OCI-LY7 (cell line): ENCODE results near the gene CDCA4. TPM values are rescaled to one million over a fixed set of nuclear protein-coding genes. Genes with fewer than 3 reads are reported as not detected.

Experiments used
- BruUV-seq: library from RNA; stranded (reverse); fragments of 400-500 nt; replicated peaks from 2 replicates; lab custom pipeline; 2021; lab: Mats Ljungman, UMichigan
- CTCF ChIA-PET: fragments of 300-600 bp; sonication (Branson Sonifier 250); formaldehyde crosslinking; loops from one replicate; lab custom pipeline; 2022; ENCODE audit warnings: antibody characterized with exemption; ENCODE audit not compliant: unreplicated experiment; lab: Charles Lee
- POLR2A ChIA-PET: fragments of 300-600 bp; sonication (Branson Sonifier 250); formaldehyde crosslinking; loops from one replicate; lab custom pipeline; 2022; ENCODE audit warnings: antibody characterized with exemption; lab: Charles Lee
- DNase-seq: peaks from one replicate; pipeline ENCODE4 v3.0.0-alpha.2; 2015; ENCODE audit warnings: low spot score
- H2AFZ ChIP-seq: fragments of 200-600 bp; sonication (generic), shearing (Covaris generic); 2 replicates; pipeline ENCODE4 v1.6.1; 2014; ENCODE audit warnings: mild to moderate bottlenecking, antibody characterized with exemption, low read length, moderate library complexity
- H3K27ac ChIP-seq: fragments of 200-600 bp; sonication (generic); 2 replicates; pipeline ENCODE4 v1.5.1; 2014; ENCODE audit warnings: mixed run types, low read depth, mild to moderate bottlenecking, moderate library complexity, low read length, inconsistent platforms; ENCODE audit not compliant: poor library complexity, severe bottlenecking
- H3K36me3 ChIP-seq: fragments of 200-600 bp; sonication (generic); 2 replicates; pipeline ENCODE4 v1.6.1; 2014; ENCODE audit warnings: mild to moderate bottlenecking, antibody characterized with exemption, low read length, moderate library complexity, mixed read lengths; ENCODE audit not compliant: insufficient read depth
- H3K4me1 ChIP-seq: fragments of 200-600 bp; sonication (generic); 2 replicates; pipeline ENCODE4 v1.5.1; 2014; ENCODE audit warnings: mild to moderate bottlenecking, low read length; ENCODE audit not compliant: insufficient read depth, poor library complexity, severe bottlenecking
- H3K4me2 ChIP-seq: fragments of 200-600 bp; sonication (generic); 2 replicates; pipeline ENCODE4 v1.6.1; 2014; ENCODE audit warnings: mild to moderate bottlenecking, low read length
- H3K4me3 ChIP-seq: fragments of 200-600 bp; sonication (generic); 2 replicates; pipeline ENCODE4 v1.5.1; 2014; ENCODE audit warnings: mild to moderate bottlenecking, low read depth, low read length; ENCODE audit not compliant: poor library complexity, severe bottlenecking
- H3K79me2 ChIP-seq: fragments of 200-600 bp; sonication (generic); 2 replicates; pipeline ENCODE4 v1.6.1; 2016; ENCODE audit warnings: low read depth, mild to moderate bottlenecking, low read length, moderate library complexity, mixed read lengths; ENCODE audit not compliant: insufficient read depth
- H3K9me2 ChIP-seq: fragments of 200-600 bp; sonication (generic); 2 replicates; pipeline ENCODE4 v1.6.1; 2016; ENCODE audit warnings: mild to moderate bottlenecking, low read length, mixed read lengths; ENCODE audit not compliant: insufficient read depth
- H3K9me3 ChIP-seq: fragments of 200-600 bp; sonication (generic); 2 replicates; pipeline ENCODE4 v1.6.1; 2014; ENCODE audit warnings: mild to moderate bottlenecking, mixed run types, low read length, mixed read lengths
- H4K20me1 ChIP-seq: fragments of 200-600 bp; sonication (generic); 2 replicates; pipeline ENCODE4 v1.6.1; 2014; ENCODE audit warnings: mild to moderate bottlenecking, antibody characterized with exemption, low read length, moderate library complexity, mixed read lengths; ENCODE audit not compliant: insufficient read depth
- CTCF ChIP-seq: fragments of 200-600 bp; sonication (generic); conservative IDR thresholded peaks from 2 replicates; pipeline ENCODE4 v1.5.1; 2014; ENCODE audit warnings: mild to moderate bottlenecking, antibody characterized with exemption, low read length, moderate library complexity, mixed read lengths
- EZH2phosphoT487 ChIP-seq: fragments of 200-600 bp; sonication (generic); IDR thresholded peaks from 2 replicates; pipeline ENCODE4 v1.6.1; 2018; ENCODE audit warnings: low read depth, borderline replicate concordance, mild to moderate bottlenecking, mixed run types, antibody characterized with exemption, low read length, moderate library complexity, mixed read lengths
- intact Hi-C: fragments of 100-400 bp; cut with micrococcal nuclease; formaldehyde crosslinking; loops from one replicate; pipeline ENCODE4 v1.10.0; 2022; ENCODE audit not compliant: unreplicated experiment
- total RNA-seq, 2 experiments: library from RNA; depleted of rRNA in 1 of 2; stranded (reverse); fragments of >200 nt in 1 of 2; shearing (Covaris generic) in 1 of 2; gene quantifications; 2 replicates each; pipeline ENCODE4 v1.2.3, GENCODE V29; 2014 to 2022

Gene CDCA4
- total RNA-seq, 2 experiments from 2014 or later, result 74.0 to 109 TPM

DNA sequence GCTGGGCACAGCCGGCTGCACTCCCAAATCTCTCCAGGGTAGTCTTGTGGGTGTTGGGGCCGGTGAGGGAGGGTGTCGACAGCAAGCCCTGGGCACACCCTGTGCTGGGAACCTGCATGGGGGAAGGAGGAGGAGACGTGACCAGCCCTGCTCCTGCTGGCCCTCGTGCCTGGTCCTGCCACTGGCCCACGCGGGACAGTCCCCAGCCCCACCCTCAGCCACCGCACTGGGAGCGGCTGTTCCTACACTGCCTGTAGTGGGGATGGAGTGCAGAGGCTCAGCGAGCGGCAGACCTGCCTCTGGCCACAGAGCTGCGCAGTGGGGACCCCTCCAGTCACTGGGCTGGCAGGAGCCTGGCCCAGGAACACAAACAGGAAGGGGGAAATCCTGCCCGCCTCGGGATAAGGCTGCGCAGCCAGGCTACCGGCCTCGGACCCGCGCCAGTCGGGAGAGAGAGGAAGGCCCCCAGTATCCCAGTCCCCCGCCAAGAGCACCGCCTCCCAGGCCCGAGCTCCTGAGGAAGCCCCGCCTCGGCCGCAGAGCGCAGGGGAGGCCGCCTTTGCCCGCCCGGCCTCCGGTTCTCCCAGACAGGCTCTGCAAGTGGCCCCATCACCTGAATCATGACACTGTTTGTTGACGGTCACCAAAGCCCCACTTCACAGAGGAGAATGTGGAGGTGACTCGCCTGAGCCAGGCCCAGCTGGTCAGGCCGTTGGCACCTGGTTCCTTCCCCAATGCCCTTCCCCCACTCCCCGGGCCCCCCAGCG is 53.3 kb downstream of the CDCA4 start:
- peak overlapping the region; percentile 16; the same call in 1 of the 2 replicates for H2AFZ ChIP-seq
- intact Hi-C loops, result loop anchor here (2.0 kb wide), 1 partner anchor 71 kb away; no protein-coding TSS in a partner anchor
- H3K9me3 ChIP-seq, result no peaks in the 10 kb centered on the region
- no peaks in the 10 kb centered on the region for H4K20me1 ChIP-seq
- H3K27ac ChIP-seq, result no peak overlapping the region
- no peak for TF ChIP-seq EZH2phosphoT487
- TF ChIP-seq CTCF, result no peak
- H3K79me2 ChIP-seq, result no peaks in the 10 kb centered on the region
- no peaks in the 10 kb centered on the region for H3K36me3 ChIP-seq
- DNase-seq, result no peak
- ChIA-PET CTCF (no interaction called here), POLR2A (interaction anchor here (0.5 kb wide), 1 partner anchor 86 kb away, joined by 6 read pairs; no protein-coding TSS in a partner anchor)
- peak overlapping the region; percentile 28 for H3K4me3 ChIP-seq
- peak overlapping the region; percentile 68 for H3K4me2 ChIP-seq
- no TSS peak for BruUV-seq
- H3K4me1 ChIP-seq, result peaks cover 19% of the 10 kb centered on the region
- H3K9me2 ChIP-seq, result no peaks in the 10 kb centered on the region

GRCh38 chr14:104966981-104967385 is 53.9 kb downstream of the CDCA4 start:
- Histone ChIP-seq H3K79me2 (no peaks in the 10 kb centered on the region), H4K20me1 (no peaks in the 10 kb centered on the region), H2AFZ (no peak overlapping the region), H3K9me2 (no peaks in the 10 kb centered on the region), H3K4me2 (no peak overlapping the region), H3K27ac (no peak overlapping the region), H3K4me3 (no peak overlapping the region), H3K4me1 (peaks cover 19% of the 10 kb centered on the region), H3K9me3 (no peaks in the 10 kb centered on the region), H3K36me3 (no peaks in the 10 kb centered on the region)
- TF ChIP-seq EZH2phosphoT487 (no peak), CTCF (no peak)
- no peak for DNase-seq
- no TSS peak for BruUV-seq
- POLR2A ChIA-PET, result no interaction called here
- intact Hi-C loops, result no loop called here
- CTCF ChIA-PET, result no interaction called here
